ENCODE data around the gene EPAS1. TPM values are rescaled to one million over a fixed set of nuclear protein-coding genes. Genes with fewer than 3 reads are reported as not detected.

The EPAS1 gene
- total RNA-seq, 6 experiments from 2014 or later = 101 to 232 (median 170) TPM

DNA sequence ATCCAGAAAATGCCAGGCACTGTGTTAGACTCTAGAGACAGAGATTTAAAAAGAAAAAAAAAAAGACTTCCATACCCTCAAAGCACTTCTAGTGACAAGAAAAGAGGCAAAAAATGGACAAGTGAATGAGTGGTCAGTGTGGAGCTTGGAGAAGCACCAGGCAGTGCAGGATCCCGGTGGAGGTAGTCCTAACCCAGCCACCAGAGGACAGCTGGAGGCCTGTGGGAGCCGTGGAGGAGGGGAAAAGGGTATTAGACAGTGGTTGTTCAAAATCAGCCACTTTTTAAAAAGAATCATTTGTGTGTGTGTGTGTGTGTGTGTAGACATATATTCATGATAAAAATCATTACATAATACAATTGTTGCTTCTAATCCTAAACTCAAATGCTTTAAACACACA is 32.8 kb upstream of the EPAS1 start:
- intact Hi-C loops (cut with DNase I) = no loop called here
- WGBS (ENCODE audit: insufficient coverage, low coverage, low lambda C conversion rate, missing lambda C conversion rate) = 60% methylated on average over 2 of the region's 2 CpGs
- Histone ChIP-seq H3K27me3 (no peaks in the 10 kb centered on the region), H3K27ac (no peak overlapping the region), H3K4me1 (peaks cover 0 to 45% (median 11%) of the 10 kb centered on the region in 4 donors), H3K9me3 (no peaks in the 10 kb centered on the region), H3K4me3 (no peak overlapping the region), H3K36me3 (no peaks in the 10 kb centered on the region)
- DNase-seq (no peak), ATAC-seq (no peak)
- TF ChIP-seq, protein P1, sequence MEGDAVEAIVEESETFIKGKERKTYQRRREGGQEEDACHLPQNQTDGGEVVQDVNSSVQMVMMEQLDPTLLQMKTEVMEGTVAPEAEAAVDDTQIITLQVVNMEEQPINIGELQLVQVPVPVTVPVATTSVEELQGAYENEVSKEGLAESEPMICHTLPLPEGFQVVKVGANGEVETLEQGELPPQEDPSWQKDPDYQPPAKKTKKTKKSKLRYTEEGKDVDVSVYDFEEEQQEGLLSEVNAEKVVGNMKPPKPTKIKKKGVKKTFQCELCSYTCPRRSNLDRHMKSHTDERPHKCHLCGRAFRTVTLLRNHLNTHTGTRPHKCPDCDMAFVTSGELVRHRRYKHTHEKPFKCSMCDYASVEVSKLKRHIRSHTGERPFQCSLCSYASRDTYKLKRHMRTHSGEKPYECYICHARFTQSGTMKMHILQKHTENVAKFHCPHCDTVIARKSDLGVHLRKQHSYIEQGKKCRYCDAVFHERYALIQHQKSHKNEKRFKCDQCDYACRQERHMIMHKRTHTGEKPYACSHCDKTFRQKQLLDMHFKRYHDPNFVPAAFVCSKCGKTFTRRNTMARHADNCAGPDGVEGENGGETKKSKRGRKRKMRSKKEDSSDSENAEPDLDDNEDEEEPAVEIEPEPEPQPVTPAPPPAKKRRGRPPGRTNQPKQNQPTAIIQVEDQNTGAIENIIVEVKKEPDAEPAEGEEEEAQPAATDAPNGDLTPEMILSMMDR (IDR thresholded peaks at IDR 0.05) = peak in 1 of 4 donors; percentile 5
- TF ChIP-seq POLR2A (IDR thresholded peaks at IDR 0.05) = no peak

DNA sequence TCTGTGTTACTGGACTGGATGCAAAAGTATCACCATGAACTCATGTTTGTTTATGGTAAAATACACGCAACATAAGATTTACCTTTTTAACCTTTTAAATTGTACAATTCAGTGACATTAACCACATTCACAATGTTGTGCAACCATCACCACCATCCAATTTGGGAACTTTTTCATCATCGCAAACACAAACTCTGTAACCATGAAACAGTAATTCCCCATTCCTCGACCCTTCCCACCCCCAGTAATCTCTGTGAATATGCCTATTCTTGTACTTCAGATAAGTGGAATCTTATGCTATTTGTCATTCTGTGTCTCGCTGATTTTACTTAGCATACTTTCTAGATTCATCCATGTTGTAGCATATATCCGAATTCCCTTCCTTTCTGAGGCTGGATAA is 31.1 kb upstream of the EPAS1 start:
- H3K27ac ChIP-seq = no peak overlapping the region
- WGBS (ENCODE audit: insufficient coverage, low coverage, low lambda C conversion rate, missing lambda C conversion rate) = 64% methylated on average over 5 of the region's 5 CpGs

DNA sequence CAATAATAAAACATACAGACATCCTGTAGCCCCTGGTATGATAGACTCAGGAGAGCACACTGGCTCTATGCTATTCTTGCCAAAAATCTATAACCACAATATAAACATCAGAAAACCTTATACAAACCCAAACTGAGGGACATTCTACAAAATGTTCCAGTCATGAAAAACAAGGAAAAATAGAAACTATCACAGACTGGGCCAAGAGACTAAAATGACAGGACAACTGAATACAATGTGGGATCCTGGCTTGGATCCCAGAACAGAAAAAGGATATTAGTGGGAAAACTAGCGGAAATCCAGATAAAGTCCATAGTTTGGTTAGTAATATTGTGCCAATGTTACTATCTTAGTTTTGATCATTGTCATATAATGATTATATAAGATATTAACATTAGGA is 29.6 kb upstream of the EPAS1 start:
- 43% methylated on average over 1 of the region's 1 CpG for WGBS (ENCODE audit: insufficient coverage, low coverage, low lambda C conversion rate, missing lambda C conversion rate)

More for the DNA sequence above, 31.1 kb upstream of the EPAS1 start:
- Histone ChIP-seq H3K4me3 (no peak overlapping the region), H3K27me3 (no peaks in the 10 kb centered on the region), H3K36me3 (no peaks in the 10 kb centered on the region), H3K9me3 (no peaks in the 10 kb centered on the region), H3K4me1 (peaks cover 0 to 30% (median under 1%) of the 10 kb centered on the region in 4 donors)
- DNase-seq (no peak), ATAC-seq (peak in 1 of 4 donors; percentile 54)
- intact Hi-C loops (cut with DNase I) = no loop called here
- no peak for TF ChIP-seq POLR2A (IDR thresholded peaks at IDR 0.05)
- TF ChIP-seq, protein P1 (IDR thresholded peaks at IDR 0.05) = no peak

DNA sequence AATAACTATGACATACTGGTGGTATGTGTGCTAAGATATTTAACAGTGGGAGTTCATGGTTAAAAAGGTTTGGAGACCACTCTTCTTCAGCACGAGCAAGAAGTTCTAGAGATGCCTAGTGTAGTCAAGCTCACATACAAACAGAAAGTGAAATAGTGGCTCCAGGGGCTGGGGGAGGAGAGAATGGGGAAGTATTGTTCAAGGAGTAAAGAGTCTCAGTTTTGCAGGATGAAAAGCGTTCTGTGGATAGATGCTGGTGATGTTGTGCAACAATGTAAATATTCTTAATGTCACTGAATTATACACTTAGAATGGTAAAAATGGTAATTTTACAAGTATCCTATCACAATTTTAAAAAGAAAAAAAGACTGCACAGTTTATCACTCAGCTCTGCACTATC is 29.0 kb upstream of the EPAS1 start:
- intact Hi-C loops (cut with DNase I) = no loop called here
- DNase-seq (no peak), ATAC-seq (peak; percentile 28 to 63 (median 58))
- Histone ChIP-seq H3K36me3 (no peaks in the 10 kb centered on the region), H3K27ac (no peak overlapping the region), H3K27me3 (no peaks in the 10 kb centered on the region), H3K4me3 (no peak overlapping the region), H3K9me3 (no peaks in the 10 kb centered on the region), H3K4me1 (peaks cover 0 to 30% (median 0%) of the 10 kb centered on the region in 4 donors)
- TF ChIP-seq, protein P1 (IDR thresholded peaks at IDR 0.05) = no peak
- no peak for TF ChIP-seq POLR2A (IDR thresholded peaks at IDR 0.05)
- 13% methylated on average over 2 of the region's 2 CpGs for WGBS (ENCODE audit: insufficient coverage, low coverage, low lambda C conversion rate, missing lambda C conversion rate)

More for the DNA sequence above, 29.6 kb upstream of the EPAS1 start:
- intact Hi-C loops (cut with DNase I) = no loop called here
- TF ChIP-seq, protein P1 (IDR thresholded peaks at IDR 0.05) = no peak
- no peak for TF ChIP-seq POLR2A (IDR thresholded peaks at IDR 0.05)
- H3K27me3 ChIP-seq = no peaks in the 10 kb centered on the region
- DNase-seq = no peak
- peak; percentile 19 to 46 (median 30) for ATAC-seq
- no peaks in the 10 kb centered on the region for H3K36me3 ChIP-seq
- H3K9me3 ChIP-seq = no peaks in the 10 kb centered on the region
- H3K4me1 ChIP-seq = peaks cover 0 to 30% (median 0%) of the 10 kb centered on the region in 4 donors
- no peak overlapping the region for H3K4me3 ChIP-seq
- no peak overlapping the region for H3K27ac ChIP-seq

DNA sequence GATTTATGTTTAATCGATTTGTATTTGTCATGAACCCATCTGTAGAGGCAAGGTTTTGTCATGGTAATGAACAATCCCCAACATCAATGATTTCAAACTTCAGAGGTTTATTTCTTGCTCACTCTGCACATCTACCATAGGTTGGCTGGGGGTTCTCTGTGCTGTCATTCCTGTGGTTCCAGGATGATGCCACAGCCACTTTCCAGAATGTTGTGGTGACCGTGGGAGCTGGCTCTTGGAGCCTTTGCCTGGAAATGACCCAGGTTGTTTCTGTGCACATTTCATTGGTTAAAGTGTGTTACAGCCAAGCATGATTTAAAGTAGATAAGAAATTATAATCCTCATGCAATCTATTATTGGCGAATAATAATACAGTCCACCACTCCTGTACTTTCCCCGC is 28.2 kb upstream of the EPAS1 start:
- H3K36me3 ChIP-seq = no peaks in the 10 kb centered on the region
- no peak for ATAC-seq
- peaks cover 0 to 34% (median 0%) of the 10 kb centered on the region in 4 donors for H3K4me1 ChIP-seq
- H3K9me3 ChIP-seq = no peaks in the 10 kb centered on the region
- no peak overlapping the region for H3K4me3 ChIP-seq
- DNase-seq = no peak
- intact Hi-C loops (cut with DNase I) = no loop called here
- WGBS (ENCODE audit: insufficient coverage, low coverage, low lambda C conversion rate, missing lambda C conversion rate) = 89% methylated on average over 3 of the region's 4 CpGs
- no peaks in the 10 kb centered on the region for H3K27me3 ChIP-seq
- no peak overlapping the region for H3K27ac ChIP-seq
- TF ChIP-seq, protein P1 (IDR thresholded peaks at IDR 0.05) = no peak
- no peak for TF ChIP-seq POLR2A (IDR thresholded peaks at IDR 0.05)
